ENCODE results near the gene CELA2B.

- TF ChIP-seq CTCF (tag by site-specific recombination; IDR thresholded peaks at IDR 0.05) (no peak), REST (tag by site-specific recombination; IDR thresholded peaks at IDR 0.05) (no peak), GLI4 (tag by site-specific recombination; IDR thresholded peaks at IDR 0.05) (no peak), ZNF114 (tag by site-specific recombination; IDR thresholded peaks at IDR 0.05) (no peak), ZSCAN4 (tag by site-specific recombination; IDR thresholded peaks at IDR 0.05) (no peak), ZNF639 (tag by site-specific recombination; IDR thresholded peaks at IDR 0.05) (no peak), ZBTB8A (tag by site-specific recombination; IDR thresholded peaks at IDR 0.05) (peak; percentile 15; the same call in 1 of the 2 replicates), ATF2 (tag by site-specific recombination; IDR thresholded peaks at IDR 0.05; ENCODE audit: low read depth) (no peak), ZBTB10 (tag by site-specific recombination; IDR thresholded peaks at IDR 0.05) (no peak), ZNF148 (tag by site-specific recombination; IDR thresholded peaks at IDR 0.05; ENCODE audit: borderline replicate concordance) (no peak), ZBTB49 (tag by site-specific recombination; IDR thresholded peaks at IDR 0.05; ENCODE audit: low read depth) (no peak), ZNF211 (tag by site-specific recombination; IDR thresholded peaks at IDR 0.05; ENCODE audit: low read depth) (no peak), YY1 (tag by site-specific recombination; IDR thresholded peaks at IDR 0.05) (no peak), ZNF121 (tag by site-specific recombination; IDR thresholded peaks at IDR 0.05) (no peak)
Observed at GRCh38 chr1:15523104-15524020, 47.5 kb downstream of the CELA2B start.
